HUES64 (cell line): ENCODE results near the gene RAX. TPM values are rescaled to one million over a fixed set of nuclear protein-coding genes. Genes with fewer than 3 reads are reported as not detected.

Experiments
- H3K27ac ChIP-seq: 2 replicates; pipeline ENCODE4 v1.7.0; 2013; ENCODE audit warnings: low read depth, low read length, inconsistent platforms
- H3K27me3 ChIP-seq: 2 replicates; pipeline ENCODE4 v1.6.1; 2013; ENCODE audit warnings: mild to moderate bottlenecking, low read length; ENCODE audit not compliant: insufficient read depth
- H3K36me3 ChIP-seq: 2 replicates; pipeline ENCODE4 v1.6.1; 2013; ENCODE audit warnings: mild to moderate bottlenecking, low read length; ENCODE audit not compliant: insufficient read depth
- H3K4me1 ChIP-seq: 2 replicates; pipeline ENCODE4 v1.6.1; 2013; ENCODE audit warnings: mild to moderate bottlenecking, low read length, moderate library complexity; ENCODE audit not compliant: insufficient read depth
- H3K4me3 ChIP-seq: 2 replicates; pipeline ENCODE4 v1.5.1; 2013; ENCODE audit warnings: mild to moderate bottlenecking, low read length, moderate library complexity
- H3K9ac ChIP-seq: 2 replicates; pipeline ENCODE4 v1.6.1; 2013; ENCODE audit warnings: mild to moderate bottlenecking, low read depth, low read length
- H3K9me3 ChIP-seq: 2 replicates; pipeline ENCODE4 v1.6.1; 2013; ENCODE audit warnings: low read depth, low read length; ENCODE audit not compliant: insufficient read depth
- WGBS: fragments of 150-250, 120-280 bp; methylation state at CpG from one replicate; pipeline ENCODE4 v1.1.7; 2013; ENCODE audit warnings: missing lambda C conversion rate; 5-methylcytosine and 5-hydroxymethylcytosine counted together
- polyA plus RNA-seq, 2 experiments: library from polyadenylated mRNA; stranded (reverse); fragments of 50-300 nt; gene quantifications; one replicate each; pipeline ENCODE4 v1.2.3, GENCODE V29; 2013

RAX gene
- not detected for polyA plus RNA-seq (2013, experiment 1 of 2)
- polyA plus RNA-seq (2013, experiment 2 of 2): 0.06 TPM

- no peaks in the 10 kb centered on the region for H3K9me3 ChIP-seq
- no peak within 1 kb of the TSS for H3K9ac ChIP-seq
- 1% methylated on average over 88 of the region's 88 CpGs for WGBS
- H3K4me3 ChIP-seq: peak within 1 kb of the TSS; percentile 59
- H3K36me3 ChIP-seq: no peaks in the 10 kb centered on the region
- no peak within 1 kb of the TSS for H3K27ac ChIP-seq
- peaks cover 34% of the 10 kb centered on the region for H3K4me1 ChIP-seq
- peaks cover 99% of the 10 kb centered on the region for H3K27me3 ChIP-seq
Observed at GRCh38 chr18:59272891-59273758, at the start of gene RAX. Gene RAX (minus strand): TSS chr18:59273454. CDS start chr18:59273206, 248 bp downstream.

DNA sequence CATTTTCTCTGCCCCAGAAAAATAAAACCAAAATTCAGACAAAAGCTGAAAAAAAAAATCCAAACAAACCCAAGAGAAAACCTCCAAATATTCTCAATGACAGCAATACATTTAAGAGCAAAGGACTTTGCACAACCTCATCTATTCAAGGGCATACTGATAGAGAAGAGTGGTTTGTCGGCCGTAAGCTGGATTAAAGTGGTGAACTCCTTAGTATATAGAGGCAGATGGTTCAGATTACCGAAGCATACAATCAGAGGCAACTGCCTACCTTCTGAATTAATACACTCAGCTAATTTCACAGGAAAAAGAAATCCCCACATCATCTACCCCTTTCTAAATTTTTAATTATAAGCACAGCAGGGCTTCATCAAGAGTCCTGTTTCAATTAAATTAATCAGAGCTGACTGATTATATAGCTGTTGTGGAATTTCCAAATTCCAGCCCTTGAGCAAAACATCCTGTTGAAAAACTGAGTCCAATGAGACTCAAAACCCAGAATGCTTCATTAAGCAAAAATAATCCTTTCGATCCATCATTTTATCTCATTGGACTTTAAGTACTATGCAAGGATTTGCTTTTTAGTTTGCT, 45.3 kb upstream of the RAX start, which contains the start of gene CPLX4:
Gene CPLX4 (minus strand): TSS at position 190 of the 591 bp plus-strand sequence. CDS start 187 bp downstream, at position 3.
- H3K4me3 ChIP-seq: no peak within 1 kb of the TSS
- WGBS: 97% methylated on average over 4 of the region's 4 CpGs
- H3K27me3 ChIP-seq: peaks cover 15% of the 10 kb centered on the region; the same call in 1 of the 2 replicates
- no peak within 1 kb of the TSS for H3K9ac ChIP-seq
- no peaks in the 10 kb centered on the region for H3K9me3 ChIP-seq
- H3K27ac ChIP-seq: no peak within 1 kb of the TSS
- no peaks in the 10 kb centered on the region for H3K36me3 ChIP-seq
- no peaks in the 10 kb centered on the region for H3K4me1 ChIP-seq

DNA sequence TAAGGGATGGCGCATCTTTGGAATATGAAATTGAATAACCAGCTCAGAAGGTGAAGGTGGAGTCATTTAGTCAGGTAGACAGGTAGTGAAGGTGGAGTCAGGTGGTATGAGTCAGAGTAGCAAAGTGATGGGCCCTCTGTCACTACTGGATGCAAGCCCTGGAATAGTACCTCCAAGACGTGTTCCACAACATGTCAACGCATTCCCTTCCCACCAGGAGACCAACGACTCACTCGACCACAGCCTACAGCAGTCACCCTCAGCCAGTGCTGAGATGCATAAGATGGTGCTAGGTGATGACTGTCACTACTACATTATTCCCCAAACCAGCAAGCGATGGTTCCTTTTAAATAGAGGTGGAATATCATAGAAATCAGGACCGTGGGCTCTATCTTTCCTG, 38.4 kb upstream of the RAX start:
- no peak overlapping the region for H3K4me3 ChIP-seq

DNA sequence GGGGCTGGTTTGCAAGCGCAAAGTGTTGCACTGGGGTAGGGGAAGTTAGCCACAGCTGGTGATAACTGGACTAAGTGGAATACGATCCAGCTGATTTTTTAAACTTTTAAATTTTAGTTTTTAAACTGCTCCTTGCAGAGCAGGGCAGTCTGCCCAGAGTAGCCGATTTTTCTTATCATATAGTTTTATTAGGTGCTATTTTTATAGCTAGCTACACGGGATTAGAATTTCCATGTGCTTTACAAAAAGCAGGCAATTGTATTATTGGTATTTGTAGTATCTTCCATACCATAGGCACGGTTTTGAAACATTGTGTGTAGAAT, 35.6 kb upstream of the RAX start:
- WGBS: 73% methylated on average over 4 of the region's 5 CpGs
- peaks cover 68% of the 10 kb centered on the region for H3K27me3 ChIP-seq
- H3K9me3 ChIP-seq: no peaks in the 10 kb centered on the region
- no peaks in the 10 kb centered on the region for H3K4me1 ChIP-seq
- no peaks in the 10 kb centered on the region for H3K36me3 ChIP-seq
- H3K9ac ChIP-seq: no peak overlapping the region
- peak overlapping the region; percentile 48 for H3K4me3 ChIP-seq
- no peak overlapping the region for H3K27ac ChIP-seq

More for the DNA sequence above, 38.4 kb upstream of the RAX start:
- peaks cover 51% of the 10 kb centered on the region for H3K27me3 ChIP-seq
- H3K27ac ChIP-seq: no peak overlapping the region
- no peak overlapping the region for H3K9ac ChIP-seq
- 65% methylated on average over 6 of the region's 7 CpGs for WGBS
- H3K9me3 ChIP-seq: no peaks in the 10 kb centered on the region
- H3K36me3 ChIP-seq: no peaks in the 10 kb centered on the region
- no peaks in the 10 kb centered on the region for H3K4me1 ChIP-seq

DNA sequence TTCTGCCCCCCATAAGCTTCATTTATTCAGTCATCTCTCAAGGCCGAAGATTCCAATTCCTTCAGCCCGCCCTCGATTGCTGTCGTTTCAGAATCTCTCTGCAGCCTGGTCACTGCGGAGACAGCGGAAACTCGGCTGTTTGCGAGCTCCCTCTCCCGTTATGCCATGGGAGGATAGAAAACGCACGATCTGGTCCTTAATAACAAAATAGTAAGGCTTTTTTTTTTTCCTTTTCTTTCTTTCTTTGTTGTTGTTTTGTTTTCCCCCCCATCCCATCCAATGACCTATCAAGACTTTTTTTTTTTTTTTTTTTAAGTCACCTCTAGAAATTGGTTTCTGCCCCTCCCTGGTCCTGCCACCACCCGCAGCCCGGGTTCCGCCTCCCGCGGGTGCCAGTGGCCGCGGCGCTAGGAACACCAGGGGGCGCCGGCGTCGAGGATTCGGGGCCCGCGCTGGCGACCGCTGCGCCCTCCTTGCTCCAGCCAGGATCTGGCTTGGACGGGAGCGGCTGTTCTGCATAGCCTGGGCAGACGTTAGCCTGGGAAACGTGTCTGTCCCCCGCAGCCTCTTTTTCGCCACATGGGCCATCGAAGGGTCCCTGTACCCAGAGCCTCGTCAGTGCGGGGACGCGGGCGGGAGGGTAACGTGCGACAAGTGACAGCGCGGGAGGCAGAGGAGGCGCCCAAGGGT, 35.1 kb upstream of the RAX start:
- H3K27me3 ChIP-seq: peaks cover 68% of the 10 kb centered on the region
- H3K4me1 ChIP-seq: no peaks in the 10 kb centered on the region
- H3K9ac ChIP-seq: no peak overlapping the region
- H3K36me3 ChIP-seq: no peaks in the 10 kb centered on the region
- peak overlapping the region; percentile 48 for H3K4me3 ChIP-seq
- WGBS: 5% methylated on average over 44 of the region's 46 CpGs
- H3K9me3 ChIP-seq: no peaks in the 10 kb centered on the region
- H3K27ac ChIP-seq: no peak overlapping the region

DNA sequence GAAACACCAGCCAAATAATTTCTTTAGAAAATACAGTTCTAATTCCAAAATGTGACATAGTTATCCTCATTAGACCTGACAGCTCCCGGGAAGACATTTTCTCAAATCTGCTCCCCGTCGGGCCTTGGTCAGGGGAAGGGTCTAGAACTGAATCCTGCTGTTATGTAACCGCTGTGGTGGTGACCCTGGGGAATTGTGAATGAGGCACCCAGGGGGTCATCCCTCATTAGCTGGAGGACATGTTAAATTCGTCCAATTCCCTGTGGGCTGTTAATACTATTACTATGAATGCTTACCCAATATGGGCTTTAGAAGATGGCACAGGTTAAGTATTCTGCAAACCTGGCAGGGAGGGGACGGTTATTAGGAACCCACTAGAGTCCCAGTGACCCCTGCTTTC, 33.4 kb upstream of the RAX start:
- WGBS: 72% methylated on average over 6 of the region's 6 CpGs
- no peak overlapping the region for H3K4me3 ChIP-seq
- no peaks in the 10 kb centered on the region for H3K9me3 ChIP-seq
- no peak overlapping the region for H3K9ac ChIP-seq
- H3K27me3 ChIP-seq: peaks cover 74% of the 10 kb centered on the region
- H3K36me3 ChIP-seq: no peaks in the 10 kb centered on the region
- no peaks in the 10 kb centered on the region for H3K4me1 ChIP-seq
- H3K27ac ChIP-seq: no peak overlapping the region

- no peak overlapping the region for H3K9ac ChIP-seq
Observed at GRCh38 chr18:59305295-59305694, 32.0 kb upstream of the RAX start.

DNA sequence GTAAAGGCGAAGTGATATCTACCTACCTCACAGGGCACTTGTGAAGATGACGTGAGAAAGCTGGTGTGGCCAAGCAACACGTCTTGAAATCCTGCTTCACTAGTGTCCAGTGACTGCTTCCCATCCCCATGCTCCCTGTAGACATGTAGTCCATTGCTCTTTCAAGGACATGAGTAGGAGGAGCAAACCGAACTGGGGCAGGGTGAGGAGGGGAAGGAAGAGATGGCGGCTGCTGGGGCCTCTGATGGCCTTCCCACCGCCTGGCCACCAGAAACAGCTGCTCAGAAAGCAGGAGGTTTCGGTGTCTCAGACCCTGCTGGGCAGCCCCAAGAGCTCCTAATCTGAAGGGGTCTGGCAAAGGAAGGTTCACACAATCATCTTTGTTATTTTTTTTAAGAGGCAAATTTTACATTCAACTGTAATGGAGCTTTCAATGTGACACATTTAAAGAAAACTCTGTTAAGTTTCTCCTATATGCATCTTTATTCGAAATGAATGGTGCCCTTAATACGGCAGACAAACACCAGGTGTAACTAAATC, 30.5 kb upstream of the RAX start:
- 90% methylated on average over 9 of the region's 9 CpGs for WGBS
- no peaks in the 10 kb centered on the region for H3K9me3 ChIP-seq
- no peak overlapping the region for H3K27ac ChIP-seq
- no peaks in the 10 kb centered on the region for H3K4me1 ChIP-seq
- H3K27me3 ChIP-seq: peaks cover 54% of the 10 kb centered on the region
- no peaks in the 10 kb centered on the region for H3K36me3 ChIP-seq
- no peak overlapping the region for H3K4me3 ChIP-seq
- no peak overlapping the region for H3K9ac ChIP-seq

More at GRCh38 chr18:59305295-59305694, 32.0 kb upstream of the RAX start:
- WGBS: 88% methylated on average over 4 of the region's 4 CpGs
- Histone ChIP-seq H3K4me1 (no peaks in the 10 kb centered on the region), H3K27ac (no peak overlapping the region), H3K36me3 (no peaks in the 10 kb centered on the region), H3K4me3 (no peak overlapping the region), H3K9me3 (no peaks in the 10 kb centered on the region), H3K27me3 (peaks cover 61% of the 10 kb centered on the region)

GRCh38 chr18:59303006-59303405, 29.8 kb upstream of the RAX start:
- Histone ChIP-seq H3K27me3 (peaks cover 52% of the 10 kb centered on the region), H3K36me3 (no peaks in the 10 kb centered on the region), H3K4me3 (no peak overlapping the region), H3K9ac (no peak overlapping the region), H3K4me1 (no peaks in the 10 kb centered on the region), H3K9me3 (no peaks in the 10 kb centered on the region), H3K27ac (no peak overlapping the region)
- 97% methylated on average over 2 of the region's 2 CpGs for WGBS

DNA sequence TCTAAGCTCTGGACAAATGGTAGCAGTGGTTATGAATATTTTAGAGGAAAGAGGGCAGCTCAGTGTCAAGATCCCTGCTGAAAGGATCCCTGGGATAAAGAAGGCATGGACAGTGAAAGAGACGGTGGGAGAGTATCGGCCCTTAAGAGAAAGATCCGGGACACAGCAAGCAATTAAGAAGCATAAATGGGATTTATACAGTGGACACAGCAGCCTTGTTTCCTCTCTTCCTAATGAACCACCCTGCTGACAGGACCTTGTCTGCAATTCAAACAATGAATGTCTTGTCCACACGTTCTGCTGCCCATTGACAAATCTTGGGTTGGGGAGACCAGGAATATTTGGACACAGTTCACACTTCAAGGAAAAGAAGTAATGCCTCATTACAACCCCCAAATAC, 28.7 kb upstream of the RAX start:
- no peaks in the 10 kb centered on the region for H3K9me3 ChIP-seq
- no peaks in the 10 kb centered on the region for H3K4me1 ChIP-seq
- no peak overlapping the region for H3K4me3 ChIP-seq
- peaks cover 42% of the 10 kb centered on the region for H3K27me3 ChIP-seq
- H3K27ac ChIP-seq: no peak overlapping the region
- no peaks in the 10 kb centered on the region for H3K36me3 ChIP-seq
- 92% methylated on average over 4 of the region's 4 CpGs for WGBS
- no peak overlapping the region for H3K9ac ChIP-seq
